IMR-90 (cell line): ENCODE results near the gene MRAP. TPM values are rescaled to one million over a fixed set of nuclear protein-coding genes. Genes with fewer than 3 reads are reported as not detected.

ENCODE experiments used
- ATAC-seq: fragments of 200-7000 bp; cut with Tn5 transposase; 2 replicates; pipeline ENCODE4 v1.9.1; 2020; ENCODE audit warnings: low read depth, mild to moderate bottlenecking, moderate library complexity
- BruUV-seq: library from RNA; stranded (reverse); fragments of 400-500 nt; replicated peaks from 2 replicates; lab custom pipeline; 2021; lab: Mats Ljungman, UMichigan
- CTCF ChIA-PET: fragments of 300-600 bp; formaldehyde crosslinking; extraction: SDS; loops from one replicate; lab custom pipeline; 2021; ENCODE audit warnings: antibody characterized with exemption; lab: Yijun Ruan, JAX
- POLR2A ChIA-PET: fragments of 300-600 bp; sonication (Branson Sonifier 250); formaldehyde crosslinking; loops from one replicate; lab custom pipeline; 2022; ENCODE audit warnings: antibody characterized with exemption; ENCODE audit not compliant: unreplicated experiment; lab: Charles Lee
- DNase-seq: peaks from one replicate; pipeline ENCODE4 v3.0.0; 2013
- H2AFZ ChIP-seq: replicated peaks from 2 replicates; pipeline ENCODE3; 2013; ENCODE audit warnings: low read length, mild to moderate bottlenecking; ENCODE audit not compliant: poor library complexity
- H2AK5ac ChIP-seq: 2 replicates; pipeline ENCODE4 v1.6.1; 2013; ENCODE audit warnings: low read depth, low read length, inconsistent platforms
- H2AK9ac ChIP-seq: replicated peaks from 2 replicates; pipeline ENCODE3; 2013; ENCODE audit warnings: mild to moderate bottlenecking, low read depth, low read length, moderate library complexity; ENCODE audit not compliant: poor library complexity
- H2BK120ac ChIP-seq: 2 replicates; pipeline ENCODE4 v1.6.1; 2013; ENCODE audit warnings: low read depth, low read length, inconsistent platforms
- H2BK15ac ChIP-seq: 3 replicates; pipeline ENCODE4 v1.6.1; 2013; ENCODE audit warnings: low read depth, low read length, inconsistent platforms
- H2BK20ac ChIP-seq: 2 replicates; pipeline ENCODE4 v1.6.1; 2013; ENCODE audit warnings: low read depth, mild to moderate bottlenecking, inconsistent platforms, low read length, moderate library complexity
- H2BK5ac ChIP-seq: 2 replicates; pipeline ENCODE4 v1.6.1; 2013; ENCODE audit warnings: mild to moderate bottlenecking, low read depth, low read length, inconsistent platforms; ENCODE audit not compliant: poor library complexity, severe bottlenecking
- H3K14ac ChIP-seq: replicated peaks from 2 replicates; pipeline ENCODE4 v1.6.1; 2013; ENCODE audit warnings: low read depth, low read length, inconsistent platforms
- H3K18ac ChIP-seq: 2 replicates; pipeline ENCODE4 v1.6.1; 2013; ENCODE audit warnings: low read depth, low read length, control low read depth
- H3K23ac ChIP-seq: 2 replicates; pipeline ENCODE4 v1.6.1; 2013; ENCODE audit warnings: low read depth, low read length, inconsistent platforms
- H3K27ac ChIP-seq: 2 replicates; pipeline ENCODE4 v1.5.1; 2013; ENCODE audit warnings: mild to moderate bottlenecking, control low read depth, low read length; ENCODE audit not compliant: insufficient read depth
- H3K27me3 ChIP-seq: 2 replicates; pipeline ENCODE4 v1.6.1; 2013; ENCODE audit warnings: low read length; ENCODE audit not compliant: control insufficient read depth, insufficient read depth
- H3K36me3 ChIP-seq: 2 replicates; pipeline ENCODE4 v1.6.1; 2013; ENCODE audit warnings: low read length, mixed read lengths; ENCODE audit not compliant: control insufficient read depth, insufficient read depth
- H3K4ac ChIP-seq: 2 replicates; pipeline ENCODE4 v1.6.1; 2013; ENCODE audit warnings: low read depth, low read length, inconsistent platforms
- H3K4me1 ChIP-seq: 2 replicates; pipeline ENCODE4 v1.6.1; 2013; ENCODE audit warnings: low read length, mixed read lengths; ENCODE audit not compliant: control insufficient read depth, insufficient read depth
- H3K4me2 ChIP-seq: 2 replicates; pipeline ENCODE4 v1.6.1; 2013; ENCODE audit warnings: low read depth, mild to moderate bottlenecking, control low read depth, low read length, moderate library complexity
- H3K4me3 ChIP-seq: 2 replicates; pipeline ENCODE4 v1.5.1; 2013; ENCODE audit warnings: low read depth, mild to moderate bottlenecking, control low read depth, low read length, moderate library complexity; ENCODE audit not compliant: insufficient read depth
- H3K56ac ChIP-seq: 2 replicates; pipeline ENCODE4 v1.6.1; 2013; ENCODE audit warnings: low read length, inconsistent platforms; ENCODE audit not compliant: insufficient read depth; ENCODE audit errors: extremely low read depth
- H3K79me1 ChIP-seq, 2 experiments: 2 replicates each; pipeline ENCODE4 v1.6.1; 2013; ENCODE audit warnings: low read length in 2 of 2, inconsistent platforms in 1 of 2, low read depth in 1 of 2
- H3K9ac ChIP-seq: 2 replicates; pipeline ENCODE4 v1.6.1; 2013; ENCODE audit warnings: low read depth, low read length, control low read depth
- H3K9me1 ChIP-seq: 2 replicates; pipeline ENCODE4 v1.6.1; 2013; ENCODE audit warnings: low read length, inconsistent platforms; ENCODE audit not compliant: insufficient read depth
- H3K9me3 ChIP-seq: 2 replicates; pipeline ENCODE4 v1.6.1; 2013; ENCODE audit warnings: low read length; ENCODE audit not compliant: control insufficient read depth, insufficient read depth
- H4K20me1 ChIP-seq: 2 replicates; pipeline ENCODE4 v1.6.1; 2013; ENCODE audit warnings: low read length, inconsistent platforms; ENCODE audit not compliant: insufficient read depth
- H4K5ac ChIP-seq: 2 replicates; pipeline ENCODE4 v1.6.1; 2013; ENCODE audit warnings: mild to moderate bottlenecking, low read depth, low read length, control low read depth
- H4K8ac ChIP-seq, 2 experiments: 2 replicates each; pipeline ENCODE4 v1.6.1; 2013; ENCODE audit warnings: low read depth in 2 of 2, low read length in 2 of 2, control low read depth in 1 of 2, inconsistent platforms in 1 of 2
- H4K91ac ChIP-seq: 2 replicates; pipeline ENCODE4 v1.6.1; 2013; ENCODE audit warnings: low read depth, low read length, inconsistent platforms; ENCODE audit not compliant: insufficient read depth
- BHLHE40 ChIP-seq: fragments of 150-350 bp; IDR thresholded peaks from 2 replicates; pipeline ENCODE4 v1.6.1; 2016; ENCODE audit warnings: mild to moderate bottlenecking, low read depth, low read length
- CEBPB ChIP-seq: IDR thresholded peaks from 2 replicates; pipeline ENCODE4 v1.6.1; 2012; ENCODE audit warnings: low read depth, low read length, improper control_type of control experiment
- CHD1 ChIP-seq: IDR thresholded peaks from 2 replicates; pipeline ENCODE4 v1.6.1; 2012; ENCODE audit warnings: low read depth, low read length, improper control_type of control experiment
- FOS ChIP-seq: fragments of 150-350 bp; IDR thresholded peaks from 2 replicates; pipeline ENCODE4 v1.6.1; 2016; ENCODE audit warnings: low read depth, low read length
- MAFK ChIP-seq: IDR thresholded peaks from 2 replicates; pipeline ENCODE4 v1.6.1; 2012; ENCODE audit warnings: low read depth, low read length, improper control_type of control experiment
- MAZ ChIP-seq: IDR thresholded peaks from 2 replicates; pipeline ENCODE4 v1.6.1; 2012; ENCODE audit warnings: low read depth, mild to moderate bottlenecking, low read length, improper control_type of control experiment, moderate library complexity, borderline replicate concordance
- MXI1 ChIP-seq: IDR thresholded peaks from 2 replicates; pipeline ENCODE4 v1.6.1; 2012; ENCODE audit warnings: low read depth, mild to moderate bottlenecking, low read length, moderate library complexity, borderline replicate concordance
- NFE2L2 ChIP-seq: fragments of 150-350 bp; IDR thresholded peaks from 2 replicates; pipeline ENCODE4 v1.6.1; 2016; ENCODE audit warnings: low read depth, mild to moderate bottlenecking, low read length
- RAD21 ChIP-seq: IDR thresholded peaks from 2 replicates; pipeline ENCODE4 v1.6.1; 2012; ENCODE audit warnings: low read length, improper control_type of control experiment
- RFX5 ChIP-seq: IDR thresholded peaks from 2 replicates; pipeline ENCODE4 v1.8.0; 2012; ENCODE audit warnings: low read depth, mild to moderate bottlenecking, low read length, moderate library complexity
- WGBS, 2 experiments: methylation state at CpG; one replicate each; pipeline versions ENCODE4 v1.1.5 to v1.1.7; 2013; ENCODE audit warnings: missing lambda C conversion rate in 2 of 2; ENCODE audit not compliant: insufficient read length in 1 of 2; ENCODE audit errors: extremely low coverage in 2 of 2; 5-methylcytosine and 5-hydroxymethylcytosine counted together
- dilution Hi-C: fragments of 300-500 bp; cut with HindIII; formaldehyde crosslinking; loops from one replicate; pipeline ENCODE4 v1.14.3; 2018; ENCODE audit warnings: low sequenced_read_pairs; ENCODE audit not compliant: unreplicated experiment
- in situ Hi-C: fragments of 300-500 bp; cut with MboI; formaldehyde crosslinking; loops from 3 replicates; pipeline ENCODE4 v1.14.3; 2019; ENCODE audit warnings: low sequenced_read_pairs, inconsistent platforms, mixed read lengths
- intact Hi-C: fragments of 100-400 bp; cut with micrococcal nuclease; formaldehyde crosslinking; loops from 2 replicates; pipeline ENCODE4 v1.10.0; 2022
- polyA plus RNA-seq, 3 experiments: library from polyadenylated mRNA; depleted of rRNA; stranded (reverse); fragments of >200 nt; gene quantifications; 2 replicates each; pipeline ENCODE4 v1.2.3, GENCODE V29; 2012; ENCODE audit warnings: low replicate concordance in 1 of 3
- total RNA-seq: library from RNA; depleted of rRNA; stranded (reverse); fragments of >200 nt; gene quantifications from 2 replicates; pipeline ENCODE4 v1.2.3, GENCODE V29; 2012
- TF ChIP-seq, protein P1 (sequence below): conservative IDR thresholded peaks from 2 replicates; pipeline ENCODE4 v1.5.1; 2012; ENCODE audit warnings: mild to moderate bottlenecking, low read depth, low read length, improper control_type of control experiment
- TF ChIP-seq, protein P2 (sequence below): fragments of 150-350 bp; IDR thresholded peaks from 2 replicates; pipeline ENCODE4 v1.6.1; 2016; ENCODE audit warnings: low read depth, mild to moderate bottlenecking, low read length, moderate library complexity, borderline replicate concordance

Gene MRAP
- total and polyA plus RNA-seq, 2 of the 4 experiments (the other 2 are of a cell fraction) = not detected

DNA sequence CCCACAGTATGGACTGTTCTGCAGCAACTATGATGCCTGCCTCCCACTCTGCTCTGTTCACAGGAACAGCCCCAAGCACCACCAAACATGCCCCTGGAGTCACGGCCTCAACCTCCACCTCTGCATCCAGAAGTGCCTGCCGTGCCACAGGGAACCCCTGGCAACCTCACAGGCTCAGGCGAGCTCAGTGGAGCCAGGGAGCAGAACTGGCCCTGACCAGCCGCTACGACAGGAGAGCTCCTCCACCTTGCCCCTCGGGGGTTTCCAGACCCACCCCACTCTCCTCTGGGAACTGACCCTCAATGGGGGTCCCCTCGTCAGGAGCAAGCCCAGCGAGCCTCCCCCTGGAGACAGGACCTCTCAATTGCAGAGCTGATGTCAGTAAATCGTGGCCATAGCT is 13.0 kb downstream of the MRAP start:
- no peaks in the 10 kb centered on the region; the same call in none of the 2 replicates for H4K20me1 ChIP-seq
- H4K91ac ChIP-seq = no peak overlapping the region
- in situ Hi-C loops = no loop called here
- CTCF ChIA-PET = interaction anchor here (0.7 kb wide), 1 partner anchor 1174 kb away, joined by 3 read pairs; no protein-coding TSS in a partner anchor
- no peak overlapping the region for H4K8ac ChIP-seq
- H3K4me1 ChIP-seq = no peaks in the 10 kb centered on the region
- H4K5ac ChIP-seq = no peak overlapping the region
- H3K56ac ChIP-seq = no peak overlapping the region
- H2BK15ac ChIP-seq = no peak overlapping the region
- no peak overlapping the region for H2AK9ac ChIP-seq
- H3K4me2 ChIP-seq = no peak overlapping the region
- ATAC-seq (no peak), DNase-seq (no peak)
- H2BK5ac ChIP-seq = no peak overlapping the region
- H2AFZ ChIP-seq = no peak overlapping the region
- H2BK20ac ChIP-seq = no peak overlapping the region
- H2AK5ac ChIP-seq = no peak overlapping the region
- POLR2A ChIA-PET = interaction anchor here (0.5 kb wide), 1 partner anchor 502 kb away, joined by 3 read pairs; no protein-coding TSS in a partner anchor
- peaks cover 0 to 10% of the 10 kb centered on the region in 2 experiments; a peak in 2 of 4 replicates for H3K79me1 ChIP-seq
- H3K9me1 ChIP-seq = peaks cover 3% of the 10 kb centered on the region
- WGBS, 2 experiments = no CpG with 5 or more reads among the region's 9 CpGs
- H3K36me3 ChIP-seq = peaks cover 28% of the 10 kb centered on the region
- TF ChIP-seq, protein P1, sequence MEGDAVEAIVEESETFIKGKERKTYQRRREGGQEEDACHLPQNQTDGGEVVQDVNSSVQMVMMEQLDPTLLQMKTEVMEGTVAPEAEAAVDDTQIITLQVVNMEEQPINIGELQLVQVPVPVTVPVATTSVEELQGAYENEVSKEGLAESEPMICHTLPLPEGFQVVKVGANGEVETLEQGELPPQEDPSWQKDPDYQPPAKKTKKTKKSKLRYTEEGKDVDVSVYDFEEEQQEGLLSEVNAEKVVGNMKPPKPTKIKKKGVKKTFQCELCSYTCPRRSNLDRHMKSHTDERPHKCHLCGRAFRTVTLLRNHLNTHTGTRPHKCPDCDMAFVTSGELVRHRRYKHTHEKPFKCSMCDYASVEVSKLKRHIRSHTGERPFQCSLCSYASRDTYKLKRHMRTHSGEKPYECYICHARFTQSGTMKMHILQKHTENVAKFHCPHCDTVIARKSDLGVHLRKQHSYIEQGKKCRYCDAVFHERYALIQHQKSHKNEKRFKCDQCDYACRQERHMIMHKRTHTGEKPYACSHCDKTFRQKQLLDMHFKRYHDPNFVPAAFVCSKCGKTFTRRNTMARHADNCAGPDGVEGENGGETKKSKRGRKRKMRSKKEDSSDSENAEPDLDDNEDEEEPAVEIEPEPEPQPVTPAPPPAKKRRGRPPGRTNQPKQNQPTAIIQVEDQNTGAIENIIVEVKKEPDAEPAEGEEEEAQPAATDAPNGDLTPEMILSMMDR = no peak
- no peak for TF ChIP-seq NFE2L2
- no peak for TF ChIP-seq MAFK
- no peak for TF ChIP-seq RFX5
- TF ChIP-seq CEBPB = no peak
- TF ChIP-seq, protein P2, sequence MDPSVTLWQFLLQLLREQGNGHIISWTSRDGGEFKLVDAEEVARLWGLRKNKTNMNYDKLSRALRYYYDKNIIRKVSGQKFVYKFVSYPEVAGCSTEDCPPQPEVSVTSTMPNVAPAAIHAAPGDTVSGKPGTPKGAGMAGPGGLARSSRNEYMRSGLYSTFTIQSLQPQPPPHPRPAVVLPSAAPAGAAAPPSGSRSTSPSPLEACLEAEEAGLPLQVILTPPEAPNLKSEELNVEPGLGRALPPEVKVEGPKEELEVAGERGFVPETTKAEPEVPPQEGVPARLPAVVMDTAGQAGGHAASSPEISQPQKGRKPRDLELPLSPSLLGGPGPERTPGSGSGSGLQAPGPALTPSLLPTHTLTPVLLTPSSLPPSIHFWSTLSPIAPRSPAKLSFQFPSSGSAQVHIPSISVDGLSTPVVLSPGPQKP = no peak
- no peak for TF ChIP-seq MXI1
- TF ChIP-seq BHLHE40 = no peak
- no peak for TF ChIP-seq FOS
- TF ChIP-seq CHD1 = no peak
- TF ChIP-seq MAZ = no peak
- no peak for TF ChIP-seq RAD21
- H3K9ac ChIP-seq = no peak overlapping the region
- dilution Hi-C loops = no loop called here
- no peak overlapping the region for H2BK120ac ChIP-seq
- H3K4me3 ChIP-seq = no peak overlapping the region
- H3K27me3 ChIP-seq = no peaks in the 10 kb centered on the region
- H3K23ac ChIP-seq = no peak overlapping the region
- H3K14ac ChIP-seq = no peak overlapping the region
- H3K18ac ChIP-seq = no peak overlapping the region
- intact Hi-C loops = no loop called here
- no peak overlapping the region for H3K27ac ChIP-seq
- H3K4ac ChIP-seq = no peak overlapping the region
- BruUV-seq = no TSS peak
- H3K9me3 ChIP-seq = no peaks in the 10 kb centered on the region
